SU-DHL-6 (cell line): ENCODE data around the gene KNCN.

ENCODE experiments used
- EZH2phosphoT487 ChIP-seq: fragments of 200-600 bp; sonication (generic), shearing (Covaris generic); conservative IDR thresholded peaks from 2 replicates; pipeline ENCODE4 v1.6.1; 2018; ENCODE audit warnings: mild to moderate bottlenecking, antibody characterized with exemption, low read length, moderate library complexity, mixed read lengths
- TF ChIP-seq, protein P1 (sequence below): fragments of 200-600 bp; sonication (generic); IDR thresholded peaks from one replicate; pipeline ENCODE4 v1.5.1; 2017; ENCODE audit warnings: antibody characterized with exemption, mild to moderate bottlenecking, low read length, moderate library complexity; ENCODE audit not compliant: insufficient read depth, poor library complexity, severe bottlenecking

DNA sequence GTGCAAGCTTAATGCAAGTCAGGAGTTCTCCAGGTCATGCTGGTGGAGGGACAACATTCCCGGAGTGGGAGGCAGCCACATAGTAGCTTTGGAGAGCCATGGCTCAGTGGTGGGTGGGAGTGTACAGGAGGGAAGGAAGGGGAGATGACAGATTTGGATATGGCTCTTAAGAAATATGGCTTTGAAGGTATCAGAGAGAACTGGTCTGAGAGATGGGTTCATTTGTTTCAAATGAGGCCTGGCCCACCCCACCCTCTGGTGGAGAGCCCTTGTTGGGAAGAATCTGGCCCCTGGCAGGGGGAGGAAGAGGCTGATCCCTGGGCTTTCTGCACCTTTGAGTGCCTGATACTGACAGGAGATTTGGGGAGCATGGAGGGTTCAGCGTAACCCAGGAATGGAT, 55.7 kb downstream of the KNCN start:
- TF ChIP-seq, protein P1, sequence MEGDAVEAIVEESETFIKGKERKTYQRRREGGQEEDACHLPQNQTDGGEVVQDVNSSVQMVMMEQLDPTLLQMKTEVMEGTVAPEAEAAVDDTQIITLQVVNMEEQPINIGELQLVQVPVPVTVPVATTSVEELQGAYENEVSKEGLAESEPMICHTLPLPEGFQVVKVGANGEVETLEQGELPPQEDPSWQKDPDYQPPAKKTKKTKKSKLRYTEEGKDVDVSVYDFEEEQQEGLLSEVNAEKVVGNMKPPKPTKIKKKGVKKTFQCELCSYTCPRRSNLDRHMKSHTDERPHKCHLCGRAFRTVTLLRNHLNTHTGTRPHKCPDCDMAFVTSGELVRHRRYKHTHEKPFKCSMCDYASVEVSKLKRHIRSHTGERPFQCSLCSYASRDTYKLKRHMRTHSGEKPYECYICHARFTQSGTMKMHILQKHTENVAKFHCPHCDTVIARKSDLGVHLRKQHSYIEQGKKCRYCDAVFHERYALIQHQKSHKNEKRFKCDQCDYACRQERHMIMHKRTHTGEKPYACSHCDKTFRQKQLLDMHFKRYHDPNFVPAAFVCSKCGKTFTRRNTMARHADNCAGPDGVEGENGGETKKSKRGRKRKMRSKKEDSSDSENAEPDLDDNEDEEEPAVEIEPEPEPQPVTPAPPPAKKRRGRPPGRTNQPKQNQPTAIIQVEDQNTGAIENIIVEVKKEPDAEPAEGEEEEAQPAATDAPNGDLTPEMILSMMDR: no peak
- TF ChIP-seq EZH2phosphoT487: no peak
